HepG2 (cell line): ENCODE results near the gene DENND10. TPM values are rescaled to one million over a fixed set of nuclear protein-coding genes. Genes with fewer than 3 reads are reported as not detected.
A peak's percentile ranks its signal among the peaks of the same experiment; 100 is the strongest.

Experiments
- ATAD3A ChIP-seq: sonication (generic); formaldehyde crosslinking; IDR thresholded peaks from 2 replicates; pipeline ENCODE4 v1.4.0; 2020; ENCODE audit warnings: missing genetic modification reagents
- ATF5 ChIP-seq: sonication (generic); formaldehyde crosslinking; IDR thresholded peaks from 2 replicates; pipeline ENCODE4 v1.4.0; 2020; ENCODE audit warnings: mild to moderate bottlenecking, low read depth, missing genetic modification reagents
- ATF7-NPFF ChIP-seq: sonication (generic); formaldehyde crosslinking; IDR thresholded peaks from 2 replicates; pipeline ENCODE4 v1.8.1; 2023; ENCODE audit warnings: mild to moderate bottlenecking, low read depth, missing genetic modification reagents, moderate library complexity
- DMAP1 ChIP-seq: IDR thresholded peaks from 2 replicates; pipeline ENCODE4 v1.6.1; 2016
- JDP2 ChIP-seq: sonication (generic); formaldehyde crosslinking; IDR thresholded peaks from 2 replicates; pipeline ENCODE4 v1.8.1; 2022; ENCODE audit warnings: missing genetic modification reagents, borderline replicate concordance
- SRSF9 ChIP-seq: fragments of 200-400 bp; formaldehyde crosslinking; IDR thresholded peaks from 2 replicates; pipeline ENCODE4 v1.6.1; 2018; ENCODE audit warnings: borderline replicate concordance, mild to moderate bottlenecking, low read depth, low read length; ENCODE audit not compliant: insufficient read depth, poor library complexity, severe bottlenecking
- ZBTB10 ChIP-seq: sonication (generic); formaldehyde crosslinking; IDR thresholded peaks from 2 replicates; pipeline ENCODE4 v1.4.0; 2020; ENCODE audit warnings: missing genetic modification reagents, borderline replicate concordance
- ZNF572 ChIP-seq: sonication (generic); formaldehyde crosslinking; IDR thresholded peaks from 2 replicates; pipeline ENCODE4 v1.5.1; 2020; ENCODE audit warnings: mild to moderate bottlenecking, missing genetic modification reagents
- polyA plus RNA-seq, 8 experiments: library from polyadenylated mRNA; depleted of rRNA in 3 of 8; stranded (reverse) in 7 of 8; unstranded in 1 of 8; fragments of >200 nt; fragmentation: Illumina TruSeq in 4 of 8; extraction: Trizol in 4 of 8; gene quantifications; 2 replicates each; pipeline versions ENCODE4 v1.2.1 to v1.2.3, GENCODE V29; 2011 to 2016; ENCODE audit warnings: low read depth in 4 of 8, missing spikeins in 1 of 8, mixed read lengths in 1 of 8; ENCODE audit not compliant: insufficient read depth in 1 of 8
- total RNA-seq, 5 experiments: library from RNA; depleted of rRNA; stranded (reverse); fragments of >200 nt; fragmentation: Illumina TruSeq; extraction: Trizol; gene quantifications; 2 replicates each; pipeline ENCODE4 v1.2.3, GENCODE V29; 2016; ENCODE audit warnings: low read depth in 1 of 5
- TF ChIP-seq, protein P1 (sequence below): sonication (generic); formaldehyde crosslinking; IDR thresholded peaks from 2 replicates; pipeline ENCODE4 v1.5.1; 2020; ENCODE audit warnings: missing genetic modification reagents, mild to moderate bottlenecking, borderline replicate concordance
- TF ChIP-seq, protein P2 (sequence below): sonication (generic); formaldehyde crosslinking; IDR thresholded peaks from 2 replicates; pipeline ENCODE4 v1.5.1; 2020; ENCODE audit warnings: missing genetic modification reagents, mild to moderate bottlenecking, borderline replicate concordance
- TF ChIP-seq, protein P3 (sequence below): sonication (generic); formaldehyde crosslinking; IDR thresholded peaks from 2 replicates; pipeline ENCODE4 v1.5.0; 2020; ENCODE audit warnings: mild to moderate bottlenecking, missing genetic modification reagents, borderline replicate concordance
- TF ChIP-seq, protein P4 (sequence below), 2 experiments: sonication (generic) in 1 of 2; formaldehyde crosslinking in 1 of 2; IDR thresholded peaks; 2 replicates each; pipeline versions ENCODE4 v1.6.1 to v1.9.0; 2014 to 2022; ENCODE audit warnings: antibody characterized with exemption in 1 of 2, borderline replicate concordance in 1 of 2, inconsistent platforms in 1 of 2, low read depth in 1 of 2, missing genetic modification reagents in 1 of 2

DENND10 gene
- total and polyA plus RNA-seq, 2 of the 13 experiments (the other 11 are each of a cell fraction or from before 2014, with no cell fraction given), result 43.7 to 78.8 TPM

GRCh38 chr10:119103903-119104653 lies at the start of gene DENND10 (continued):
- TF ChIP-seq ZBTB10 (CRISPR knock-in tag), result no peak
- no peak for TF ChIP-seq JDP2 (CRISPR knock-in tag)
- TF ChIP-seq ATAD3A (CRISPR knock-in tag), result no peak
- TF ChIP-seq, protein P1, sequence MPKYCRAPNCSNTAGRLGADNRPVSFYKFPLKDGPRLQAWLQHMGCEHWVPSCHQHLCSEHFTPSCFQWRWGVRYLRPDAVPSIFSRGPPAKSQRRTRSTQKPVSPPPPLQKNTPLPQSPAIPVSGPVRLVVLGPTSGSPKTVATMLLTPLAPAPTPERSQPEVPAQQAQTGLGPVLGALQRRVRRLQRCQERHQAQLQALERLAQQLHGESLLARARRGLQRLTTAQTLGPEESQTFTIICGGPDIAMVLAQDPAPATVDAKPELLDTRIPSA, result no peak; the same call in 1 of the 2 replicates
- TF ChIP-seq, protein P2, sequence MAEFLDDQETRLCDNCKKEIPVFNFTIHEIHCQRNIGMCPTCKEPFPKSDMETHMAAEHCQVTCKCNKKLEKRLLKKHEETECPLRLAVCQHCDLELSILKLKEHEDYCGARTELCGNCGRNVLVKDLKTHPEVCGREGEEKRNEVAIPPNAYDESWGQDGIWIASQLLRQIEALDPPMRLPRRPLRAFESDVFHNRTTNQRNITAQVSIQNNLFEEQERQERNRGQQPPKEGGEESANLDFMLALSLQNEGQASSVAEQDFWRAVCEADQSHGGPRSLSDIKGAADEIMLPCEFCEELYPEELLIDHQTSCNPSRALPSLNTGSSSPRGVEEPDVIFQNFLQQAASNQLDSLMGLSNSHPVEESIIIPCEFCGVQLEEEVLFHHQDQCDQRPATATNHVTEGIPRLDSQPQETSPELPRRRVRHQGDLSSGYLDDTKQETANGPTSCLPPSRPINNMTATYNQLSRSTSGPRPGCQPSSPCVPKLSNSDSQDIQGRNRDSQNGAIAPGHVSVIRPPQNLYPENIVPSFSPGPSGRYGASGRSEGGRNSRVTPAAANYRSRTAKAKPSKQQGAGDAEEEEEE (CRISPR knock-in tag), result no peak
- TF ChIP-seq DMAP1, result no peak
- TF ChIP-seq ZNF572 (CRISPR knock-in tag), result no peak
- TF ChIP-seq, protein P3, sequence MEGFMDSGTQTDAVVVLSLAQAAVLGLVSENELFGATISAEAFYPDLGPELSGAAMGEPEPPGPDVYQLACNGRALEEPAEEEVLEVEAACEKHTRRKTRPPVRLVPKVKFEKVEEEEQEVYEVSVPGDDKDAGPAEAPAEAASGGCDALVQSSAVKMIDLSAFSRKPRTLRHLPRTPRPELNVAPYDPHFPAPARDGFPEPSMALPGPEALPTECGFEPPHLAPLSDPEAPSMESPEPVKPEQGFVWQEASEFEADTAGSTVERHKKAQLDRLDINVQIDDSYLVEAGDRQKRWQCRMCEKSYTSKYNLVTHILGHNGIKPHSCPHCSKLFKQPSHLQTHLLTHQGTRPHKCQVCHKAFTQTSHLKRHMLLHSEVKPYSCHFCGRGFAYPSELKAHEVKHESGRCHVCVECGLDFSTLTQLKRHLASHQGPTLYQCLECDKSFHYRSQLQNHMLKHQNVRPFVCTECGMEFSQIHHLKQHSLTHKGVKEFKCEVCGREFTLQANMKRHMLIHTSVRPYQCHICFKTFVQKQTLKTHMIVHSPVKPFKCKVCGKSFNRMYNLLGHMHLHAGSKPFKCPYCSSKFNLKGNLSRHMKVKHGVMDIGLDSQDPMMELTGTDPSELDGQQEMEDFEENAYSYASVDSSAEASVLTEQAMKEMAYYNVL (CRISPR knock-in tag), result no peak
- TF ChIP-seq SRSF9, result no peak
- TF ChIP-seq, protein P4, sequence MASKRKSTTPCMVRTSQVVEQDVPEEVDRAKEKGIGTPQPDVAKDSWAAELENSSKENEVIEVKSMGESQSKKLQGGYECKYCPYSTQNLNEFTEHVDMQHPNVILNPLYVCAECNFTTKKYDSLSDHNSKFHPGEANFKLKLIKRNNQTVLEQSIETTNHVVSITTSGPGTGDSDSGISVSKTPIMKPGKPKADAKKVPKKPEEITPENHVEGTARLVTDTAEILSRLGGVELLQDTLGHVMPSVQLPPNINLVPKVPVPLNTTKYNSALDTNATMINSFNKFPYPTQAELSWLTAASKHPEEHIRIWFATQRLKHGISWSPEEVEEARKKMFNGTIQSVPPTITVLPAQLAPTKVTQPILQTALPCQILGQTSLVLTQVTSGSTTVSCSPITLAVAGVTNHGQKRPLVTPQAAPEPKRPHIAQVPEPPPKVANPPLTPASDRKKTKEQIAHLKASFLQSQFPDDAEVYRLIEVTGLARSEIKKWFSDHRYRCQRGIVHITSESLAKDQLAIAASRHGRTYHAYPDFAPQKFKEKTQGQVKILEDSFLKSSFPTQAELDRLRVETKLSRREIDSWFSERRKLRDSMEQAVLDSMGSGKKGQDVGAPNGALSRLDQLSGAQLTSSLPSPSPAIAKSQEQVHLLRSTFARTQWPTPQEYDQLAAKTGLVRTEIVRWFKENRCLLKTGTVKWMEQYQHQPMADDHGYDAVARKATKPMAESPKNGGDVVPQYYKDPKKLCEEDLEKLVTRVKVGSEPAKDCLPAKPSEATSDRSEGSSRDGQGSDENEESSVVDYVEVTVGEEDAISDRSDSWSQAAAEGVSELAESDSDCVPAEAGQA (IDR thresholded peaks at IDR 0.05; ENCODE audit: low read depth), result no peak
- TF ChIP-seq, protein P4 (CRISPR knock-in tag; IDR thresholded peaks at IDR 0.05; ENCODE audit: borderline replicate concordance), result 0 out of 2 replicates have a peak, but pooled peaks have one; percentile 23
- TF ChIP-seq ATF5 (CRISPR knock-in tag), result no peak
- TF ChIP-seq ATF7-NPFF (CRISPR knock-in tag), result peak; percentile 67; the same call in 1 of the 2 replicates
